Measurements from ENCODE around the gene FGF1. TPM values are rescaled to one million over a fixed set of nuclear protein-coding genes. Genes with fewer than 3 reads are reported as not detected.

FGF1 gene
- total RNA-seq, 1 experiment from 2014 or later = not detected

GRCh38 chr5:142626786-142627185 is 59.1 kb downstream of the FGF1 start:
- ChIA-PET CTCF (interaction anchor here (0.5 to 0.6 kb wide), 2 partner anchors 31 to 441 kb away, joined by 3 read pairs; no protein-coding TSS in a partner anchor), POLR2A (no interaction called here)

GRCh38 chr5:142626099-142626498 is 59.8 kb downstream of the FGF1 start:
- Histone ChIP-seq H3K27ac (ENCODE audit: low read length) (no peak overlapping the region), H3K9me3 (ENCODE audit: control insufficient read depth, insufficient read depth, low read depth, low read length) (no peaks in the 10 kb centered on the region), H3K36me3 (ENCODE audit: control insufficient read depth, insufficient read depth, low read length) (no peaks in the 10 kb centered on the region), H3K4me1 (ENCODE audit: control insufficient read depth, insufficient read depth, low read length) (no peaks in the 10 kb centered on the region; the same call in 1 of the 2 replicates), H3K4me3 (ENCODE audit: low read depth in 2 of 2, low read length in 2 of 2) (no peak overlapping the region), H3K27me3 (ENCODE audit: control insufficient read depth, insufficient read depth, low read length) (no peaks in the 10 kb centered on the region)
- DNase-seq (ENCODE audit: low read depth, low spot score) (no peak), ATAC-seq (no peak)
- ChIA-PET CTCF (no interaction called here), POLR2A (no interaction called here)
- BruUV-seq (replicated peaks) = no TSS peak
- intact Hi-C loops (cut with micrococcal nuclease; ENCODE audit: unreplicated experiment) = no loop called here
- TF ChIP-seq SIN3A (IDR thresholded peaks at IDR 0.05; ENCODE audit: borderline replicate concordance, insufficient read depth, low read depth, low read length) (no peak), CTCF (IDR thresholded peaks at IDR 0.05) (no peak), REST (IDR thresholded peaks at IDR 0.05; ENCODE audit: insufficient read depth in 1 of 2, low read depth in 2 of 2, low read length in 1 of 2) (no peak), POLR2AphosphoS5 (IDR thresholded peaks at IDR 0.05; ENCODE audit: low read depth, low read length) (no peak), TCF7L2 (IDR thresholded peaks at IDR 0.05; ENCODE audit: low read depth, low read length) (no peak)
- in situ Hi-C loops (cut with HindIII; ENCODE audit: low pct_unique_long_range_greater_than_20kb, low sequenced_read_pairs) = no loop called here

More at GRCh38 chr5:142626786-142627185, 59.1 kb downstream of the FGF1 start:
- intact Hi-C loops (cut with micrococcal nuclease; ENCODE audit: unreplicated experiment) = no loop called here
- no TSS peak for BruUV-seq (replicated peaks)
- Histone ChIP-seq H3K4me3 (ENCODE audit: low read depth in 2 of 2, low read length in 2 of 2) (no peak overlapping the region), H3K27ac (ENCODE audit: low read length) (no peak overlapping the region), H3K36me3 (ENCODE audit: control insufficient read depth, insufficient read depth, low read length) (no peaks in the 10 kb centered on the region), H3K27me3 (ENCODE audit: control insufficient read depth, insufficient read depth, low read length) (no peaks in the 10 kb centered on the region), H3K9me3 (ENCODE audit: control insufficient read depth, insufficient read depth, low read depth, low read length) (no peaks in the 10 kb centered on the region), H3K4me1 (ENCODE audit: control insufficient read depth, insufficient read depth, low read length) (no peaks in the 10 kb centered on the region; the same call in 1 of the 2 replicates)
- TF ChIP-seq REST (IDR thresholded peaks at IDR 0.05; ENCODE audit: insufficient read depth in 1 of 2, low read depth in 2 of 2, low read length in 1 of 2) = no peak
- TF ChIP-seq SIN3A (IDR thresholded peaks at IDR 0.05; ENCODE audit: borderline replicate concordance, insufficient read depth, low read depth, low read length) = no peak
- TF ChIP-seq POLR2AphosphoS5 (IDR thresholded peaks at IDR 0.05; ENCODE audit: low read depth, low read length) = no peak
- TF ChIP-seq CTCF (IDR thresholded peaks at IDR 0.05) = no peak
- TF ChIP-seq TCF7L2 (IDR thresholded peaks at IDR 0.05; ENCODE audit: low read depth, low read length) = no peak
- in situ Hi-C loops (cut with HindIII; ENCODE audit: low pct_unique_long_range_greater_than_20kb, low sequenced_read_pairs) = no loop called here
- no peak for ATAC-seq
- DNase-seq (ENCODE audit: low read depth, low spot score) = no peak

Data from Panc1 (cell line).